ENCODE measurements around the gene COL27A1.
A peak's percentile ranks its signal among the peaks of the same experiment; 100 is the strongest.

Gene COL27A1

DNA sequence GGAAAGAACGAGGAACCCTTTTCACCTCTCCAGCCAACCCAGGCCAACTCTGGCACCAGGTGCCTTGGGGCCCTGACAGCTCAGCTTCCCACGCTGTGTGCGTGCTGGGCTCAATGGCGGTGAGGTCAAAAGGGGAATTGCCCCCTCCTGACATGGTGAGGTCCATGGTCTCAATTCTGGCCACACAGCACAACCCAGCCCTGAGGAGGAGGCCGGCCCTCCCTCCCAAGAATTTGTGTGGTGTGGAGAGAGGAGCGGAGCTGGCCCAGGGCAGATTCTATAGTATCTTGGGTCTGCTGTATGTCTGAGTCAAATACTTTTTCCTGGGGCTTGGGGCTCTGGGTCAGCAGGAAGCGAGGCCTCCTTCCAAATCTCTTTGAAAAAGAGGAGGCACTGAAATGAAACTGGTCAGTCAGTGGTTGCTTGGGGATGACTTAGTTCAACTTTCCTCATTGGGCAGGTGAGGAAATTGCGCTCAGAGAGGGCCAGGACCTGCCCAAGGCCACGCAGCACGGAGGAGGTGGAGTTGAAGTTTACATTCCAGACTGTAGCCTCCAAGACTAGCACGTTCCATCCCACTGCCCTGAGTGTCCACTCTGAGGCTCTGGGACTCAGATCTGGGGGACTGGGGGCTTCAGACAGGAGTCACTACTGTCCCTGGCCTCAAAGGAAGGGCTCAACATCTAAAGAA is 15.6 kb downstream of the COL27A1 start:
- TF ChIP-seq, protein P1, sequence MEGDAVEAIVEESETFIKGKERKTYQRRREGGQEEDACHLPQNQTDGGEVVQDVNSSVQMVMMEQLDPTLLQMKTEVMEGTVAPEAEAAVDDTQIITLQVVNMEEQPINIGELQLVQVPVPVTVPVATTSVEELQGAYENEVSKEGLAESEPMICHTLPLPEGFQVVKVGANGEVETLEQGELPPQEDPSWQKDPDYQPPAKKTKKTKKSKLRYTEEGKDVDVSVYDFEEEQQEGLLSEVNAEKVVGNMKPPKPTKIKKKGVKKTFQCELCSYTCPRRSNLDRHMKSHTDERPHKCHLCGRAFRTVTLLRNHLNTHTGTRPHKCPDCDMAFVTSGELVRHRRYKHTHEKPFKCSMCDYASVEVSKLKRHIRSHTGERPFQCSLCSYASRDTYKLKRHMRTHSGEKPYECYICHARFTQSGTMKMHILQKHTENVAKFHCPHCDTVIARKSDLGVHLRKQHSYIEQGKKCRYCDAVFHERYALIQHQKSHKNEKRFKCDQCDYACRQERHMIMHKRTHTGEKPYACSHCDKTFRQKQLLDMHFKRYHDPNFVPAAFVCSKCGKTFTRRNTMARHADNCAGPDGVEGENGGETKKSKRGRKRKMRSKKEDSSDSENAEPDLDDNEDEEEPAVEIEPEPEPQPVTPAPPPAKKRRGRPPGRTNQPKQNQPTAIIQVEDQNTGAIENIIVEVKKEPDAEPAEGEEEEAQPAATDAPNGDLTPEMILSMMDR (conservative IDR thresholded peaks at IDR 0.05; ENCODE audit: low read depth, low read length), result no peak
- no peak overlapping the region for H3K4me3 ChIP-seq (ENCODE audit: low read depth, low read length)
- DNase-seq (ENCODE audit: low read depth), result no peak

DNA sequence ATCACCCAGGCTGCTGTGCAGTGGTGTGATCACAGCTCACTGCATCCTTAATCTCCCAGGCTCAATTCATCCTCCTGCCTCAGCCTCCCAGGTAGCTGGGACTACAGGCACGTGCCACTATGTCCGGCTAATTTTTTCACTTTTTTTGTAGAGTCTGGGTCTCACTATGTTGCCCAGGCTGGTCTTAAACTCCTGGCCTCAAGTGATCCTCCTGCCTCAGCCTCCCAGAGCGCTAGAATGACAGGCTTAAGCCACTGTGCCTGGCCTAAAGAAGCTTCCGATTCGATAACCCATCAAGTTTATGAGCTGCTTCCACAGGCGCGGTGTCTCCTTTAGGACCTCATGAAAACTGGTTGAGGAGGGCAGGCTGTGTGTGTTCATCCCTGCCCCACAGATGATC is 16.2 kb downstream of the COL27A1 start:
- no peak overlapping the region for H3K4me3 ChIP-seq (ENCODE audit: low read depth, low read length)
- TF ChIP-seq, protein P1 (conservative IDR thresholded peaks at IDR 0.05; ENCODE audit: low read depth, low read length), result no peak
- no peak for DNase-seq (ENCODE audit: low read depth)

DNA sequence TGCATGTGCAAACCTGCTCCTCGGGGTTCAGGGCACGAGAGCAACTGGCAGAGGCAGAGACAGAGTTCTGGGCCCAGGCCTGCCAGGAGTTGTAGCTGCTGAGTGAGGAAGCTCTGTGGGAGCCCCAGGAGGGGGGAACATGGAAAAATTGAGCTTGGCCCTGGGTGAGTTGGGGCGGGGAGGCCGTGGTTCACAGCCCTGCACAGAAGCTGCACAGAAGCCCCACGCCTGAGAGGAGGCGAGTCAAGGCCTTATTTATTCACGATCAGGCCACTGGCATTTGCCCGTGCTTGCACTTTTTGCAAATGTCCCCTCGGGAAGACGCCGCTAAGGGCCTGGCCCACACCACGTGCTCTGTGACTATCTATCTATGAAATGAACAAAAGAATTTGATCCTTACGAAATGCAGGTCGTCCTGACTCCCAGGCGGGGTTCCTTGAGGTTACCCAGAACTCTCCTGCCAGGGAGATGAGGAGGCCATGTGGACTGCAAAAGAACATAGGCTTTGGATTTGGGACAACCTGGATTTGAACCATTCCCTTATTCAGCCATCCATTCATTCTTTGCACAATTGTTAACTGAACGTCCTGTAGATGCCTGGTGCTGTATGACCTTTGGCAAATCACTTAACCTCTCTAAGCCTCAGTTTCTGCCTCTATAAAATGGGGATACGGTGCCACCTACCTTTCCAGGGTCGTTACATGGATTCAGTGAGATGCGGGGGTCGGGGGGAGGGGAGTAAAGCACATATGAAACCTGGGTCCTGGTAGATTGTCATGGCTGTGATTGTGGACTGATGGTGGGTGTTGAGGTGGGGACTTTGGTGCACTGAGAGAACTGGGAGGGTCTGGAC is 17.9 kb downstream of the COL27A1 start:
- TF ChIP-seq, protein P1 (conservative IDR thresholded peaks at IDR 0.05; ENCODE audit: low read depth, low read length), result no peak
- peak; percentile 14 for DNase-seq (ENCODE audit: low read depth)
- H3K4me3 ChIP-seq (ENCODE audit: low read depth, low read length), result no peak overlapping the region

DNA sequence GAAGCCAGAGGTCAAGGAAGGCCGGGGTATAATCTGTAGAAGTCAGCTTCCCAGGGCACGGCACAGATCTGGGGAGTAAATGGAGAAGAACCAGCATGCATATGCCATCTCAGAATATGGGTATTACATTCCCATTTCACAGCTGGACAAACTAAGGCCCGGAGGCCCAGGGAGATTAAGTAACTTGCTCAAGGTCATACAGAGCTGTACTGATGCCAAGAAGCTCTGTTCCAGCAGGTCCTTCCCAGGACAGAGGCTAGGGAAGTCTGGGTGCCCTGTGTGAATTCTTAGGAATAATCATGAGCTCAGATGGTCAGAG is 19.2 kb downstream of the COL27A1 start:
- no peak for DNase-seq (ENCODE audit: low read depth)
- no peak overlapping the region for H3K4me3 ChIP-seq (ENCODE audit: low read depth, low read length)
- TF ChIP-seq, protein P1 (conservative IDR thresholded peaks at IDR 0.05; ENCODE audit: low read depth, low read length), result no peak

DNA sequence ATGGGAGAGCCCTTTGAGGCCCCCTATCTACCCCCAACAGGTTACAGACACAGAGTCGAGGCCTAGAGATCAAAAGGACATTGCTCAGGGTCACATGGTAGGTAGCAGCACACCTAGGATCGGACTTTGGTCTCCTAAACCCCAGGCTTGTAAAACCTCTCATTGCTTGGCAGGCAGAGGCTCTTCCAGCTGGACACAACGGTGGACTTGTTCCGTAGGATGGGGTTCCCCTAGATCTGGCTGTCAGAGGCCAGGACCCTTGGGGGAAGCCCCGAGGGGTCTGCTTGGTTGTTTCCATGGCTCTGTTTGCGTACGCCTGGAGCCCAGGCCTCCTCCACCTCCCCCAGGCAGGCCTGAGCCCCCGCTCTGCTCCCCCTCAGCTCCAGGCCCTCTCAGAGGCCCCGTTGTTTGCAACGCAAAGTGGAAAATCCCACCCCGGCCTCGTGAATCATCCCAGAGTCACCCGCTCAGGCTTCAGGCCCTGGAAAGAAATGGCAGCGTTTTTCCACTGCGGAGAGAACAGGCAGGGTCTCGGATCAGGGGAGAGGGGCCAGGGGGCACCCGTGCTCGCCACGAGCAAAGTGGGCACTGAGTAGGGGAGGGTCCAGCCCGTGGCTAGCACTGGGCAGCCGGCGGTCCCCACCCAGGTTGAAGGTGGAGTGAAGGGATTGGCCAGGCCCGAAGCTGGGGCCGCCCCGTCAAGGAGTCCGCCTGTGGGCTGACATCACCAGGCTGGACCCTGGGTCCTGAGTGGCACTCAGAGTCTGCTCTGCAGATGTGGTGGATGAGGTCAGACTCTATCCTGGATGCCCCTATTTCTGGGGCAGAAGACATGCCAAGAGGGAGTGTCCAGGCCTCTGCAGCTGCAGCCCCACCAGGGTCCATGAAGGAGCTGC is 19.8 kb downstream of the COL27A1 start:
- DNase-seq (ENCODE audit: low read depth), result peak; percentile 32
- TF ChIP-seq, protein P1 (conservative IDR thresholded peaks at IDR 0.05; ENCODE audit: low read depth, low read length), result no peak
- H3K4me3 ChIP-seq (ENCODE audit: low read depth, low read length), result no peak overlapping the region

DNA sequence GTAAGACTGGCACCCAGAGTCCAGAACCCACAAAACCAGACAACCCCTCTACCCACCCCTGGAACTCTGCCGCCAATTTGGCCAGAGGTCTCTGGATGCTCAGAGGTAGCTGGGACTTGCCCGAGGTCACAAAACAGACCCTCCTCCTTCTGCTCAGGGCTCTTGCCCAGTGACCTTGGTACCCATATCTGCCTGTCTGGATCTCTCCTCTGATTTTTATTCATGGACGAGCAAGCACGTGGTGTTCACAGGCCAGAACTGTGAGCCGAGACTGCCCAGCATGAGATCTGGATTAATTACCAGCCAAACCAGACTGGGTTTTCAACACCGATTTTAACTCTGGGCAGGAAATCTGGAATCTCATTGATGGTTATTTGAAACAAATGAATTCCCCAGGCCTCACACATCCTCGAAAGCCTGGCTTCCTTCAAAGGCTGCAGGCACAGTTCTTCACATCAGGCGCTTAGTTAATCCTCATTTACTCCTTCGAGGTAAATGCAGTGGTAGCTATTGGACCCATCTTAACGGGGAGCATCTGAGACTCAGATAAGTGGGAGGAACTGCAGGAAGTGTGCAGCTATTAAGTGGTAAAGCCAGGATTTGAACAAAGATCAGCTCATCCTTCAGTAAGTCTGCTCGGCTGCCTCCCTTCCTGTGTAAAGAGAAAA is 21.4 kb downstream of the COL27A1 start:
- no peak for DNase-seq (ENCODE audit: low read depth)
- H3K4me3 ChIP-seq (ENCODE audit: low read depth, low read length), result no peak overlapping the region
- TF ChIP-seq, protein P1 (conservative IDR thresholded peaks at IDR 0.05; ENCODE audit: low read depth, low read length), result no peak
